ENCODE data around the gene NHEJ1.

DNA sequence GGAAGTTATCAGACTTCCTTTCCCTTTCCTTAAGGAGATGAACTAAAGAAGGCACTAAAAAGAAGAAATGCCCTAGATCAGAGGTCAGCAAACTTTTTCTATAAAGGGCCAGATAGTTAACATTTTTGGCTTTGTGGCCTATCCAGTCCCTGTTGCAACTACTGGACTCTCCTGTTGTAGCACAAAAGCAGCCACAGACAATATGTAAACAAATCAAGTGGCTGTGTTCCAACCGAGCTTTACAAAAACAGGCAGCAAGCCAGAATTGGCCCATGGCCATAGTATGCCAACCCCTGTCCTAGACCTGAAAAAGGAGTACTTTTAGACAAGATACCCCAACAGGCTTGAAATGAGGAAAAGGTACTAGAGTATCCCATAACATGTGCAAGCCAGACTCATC, 10.9 kb downstream of the NHEJ1 start:
- TF ChIP-seq, protein P1, sequence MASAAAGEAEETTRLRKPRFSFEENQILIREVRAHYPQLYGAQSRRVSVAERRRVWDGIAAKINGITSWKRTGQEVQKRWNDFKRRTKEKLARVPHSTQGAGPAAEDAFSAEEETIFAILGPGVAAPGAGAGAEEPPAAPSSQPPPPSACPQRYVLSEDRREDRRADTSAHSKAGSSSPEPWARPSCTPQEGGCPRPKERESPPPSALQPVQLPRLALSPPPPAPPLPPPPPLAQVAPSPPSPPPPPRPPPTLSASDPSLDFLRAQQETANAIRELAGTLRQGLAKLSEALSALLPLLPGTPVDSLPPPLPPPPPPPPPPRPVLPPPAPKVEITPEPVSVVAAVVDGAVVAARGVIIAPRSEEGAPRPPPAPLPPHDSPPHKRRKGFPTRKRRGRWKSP (CRISPR knock-in tag; IDR thresholded peaks at IDR 0.05), result no peak
- TF ChIP-seq TP53 (CRISPR knock-in tag; conservative IDR thresholded peaks at IDR 0.05), result no peak

Data from HepG2 (cell line).